CD4-positive, alpha-beta T cell treated with Interleukin-17A for 1 hour (primary cell): ENCODE data around the gene PRSS38.
A peak's percentile ranks its signal among the peaks of the same experiment; 100 is the strongest.
"Not testable (repeated sequence)": the region's sequence is repeated elsewhere in the genome, so short reads cannot be mapped to it uniquely, and the experiment has no call there.

Source experiments
- DNase-seq: peaks from one replicate; pipeline ENCODE4 v3.0.0-alpha.2; 2020

The PRSS38 gene

GRCh38 chr1:227846265-227846858 lies 30.9 kb downstream of the PRSS38 start:
- no peak for DNase-seq

- not testable (repeated sequence) for DNase-seq
Observed at GRCh38 chr1:227847046-227847445, 31.6 kb downstream of the PRSS38 start.

- no peak for DNase-seq
Observed at GRCh38 chr1:227848430-227848932, 33.0 kb downstream of the PRSS38 start.

GRCh38 chr1:227849251-227849650 lies 33.8 kb downstream of the PRSS38 start:
- peak; percentile 13 for DNase-seq

- no peak for DNase-seq
Observed at GRCh38 chr1:227854189-227854588, 38.7 kb downstream of the PRSS38 start.

GRCh38 chr1:227855687-227856086 lies 40.2 kb downstream of the PRSS38 start:
- DNase-seq: no peak

GRCh38 chr1:227856147-227856858 lies 40.8 kb downstream of the PRSS38 start:
- DNase-seq: no peak

- no peak for DNase-seq
Observed at GRCh38 chr1:227864882-227865281, 49.4 kb downstream of the PRSS38 start.

GRCh38 chr1:227869279-227869842 lies 53.9 kb downstream of the PRSS38 start:
- no peak for DNase-seq

GRCh38 chr1:227869851-227870305 lies 54.4 kb downstream of the PRSS38 start:
- DNase-seq: peak; percentile 25

GRCh38 chr1:227870366-227870765 lies 54.9 kb downstream of the PRSS38 start:
- no peak for DNase-seq

- not testable (repeated sequence) for DNase-seq
Observed at GRCh38 chr1:227871892-227872291, 56.4 kb downstream of the PRSS38 start.

- not testable (repeated sequence) for DNase-seq
Observed at GRCh38 chr1:227877810-227878209, 62.3 kb downstream of the PRSS38 start.

- no peak for DNase-seq
Observed at GRCh38 chr1:227880342-227880924, 65.0 kb downstream of the PRSS38 start.

GRCh38 chr1:227883073-227883520 lies 67.6 kb downstream of the PRSS38 start:
- no peak for DNase-seq

GRCh38 chr1:227883641-227884301 lies 68.3 kb downstream of the PRSS38 start:
- no peak for DNase-seq

- DNase-seq: no peak
Observed at GRCh38 chr1:227884370-227885134, 69.1 kb downstream of the PRSS38 start.

- peak; percentile 45 for DNase-seq
Observed at GRCh38 chr1:227885135-227885647, 69.7 kb downstream of the PRSS38 start.

- no peak for DNase-seq
Observed at GRCh38 chr1:227885648-227886502, 70.4 kb downstream of the PRSS38 start.

- no peak for DNase-seq
Observed at GRCh38 chr1:227886503-227886961, 71.1 kb downstream of the PRSS38 start.
